Neural cell (in vitro differentiated cells): ENCODE measurements around the gene PTPRK. TPM values are rescaled to one million over a fixed set of nuclear protein-coding genes. Genes with fewer than 3 reads are reported as not detected.

Source experiments
- H2AFZ ChIP-seq: fragments of 200-600, 300-800 bp; sonication (generic), shearing (Covaris generic); 2 replicates; pipeline ENCODE4 v1.6.0; 2014; ENCODE audit warnings: low read depth, mild to moderate bottlenecking, antibody characterized with exemption, low read length, moderate library complexity
- H3F3A ChIP-seq: fragments of 200-600 bp; shearing (Covaris generic); 2 replicates; pipeline ENCODE4 v1.6.1; 2016; ENCODE audit warnings: mild to moderate bottlenecking, moderate library complexity, mixed read lengths, antibody characterized with exemption, low read length; ENCODE audit not compliant: insufficient read depth, poor library complexity, severe bottlenecking
- H3K27ac ChIP-seq: fragments of 200-600, 300-800 bp; sonication (generic), shearing (Covaris generic); 2 replicates; pipeline ENCODE4 v1.5.1; 2014; ENCODE audit warnings: mild to moderate bottlenecking, low read length, moderate library complexity
- H3K27me3 ChIP-seq: fragments of 300-800, 200-600 bp; sonication (generic), shearing (Covaris generic); 2 replicates; pipeline ENCODE4 v1.6.0; 2014; ENCODE audit warnings: mild to moderate bottlenecking, low read depth, low read length, moderate library complexity; ENCODE audit not compliant: insufficient read depth
- H3K36me3 ChIP-seq: fragments of 300-800, 200-600 bp; sonication (generic), shearing (Covaris generic); 2 replicates; pipeline ENCODE4 v1.5.1; 2014; ENCODE audit warnings: mild to moderate bottlenecking, antibody characterized with exemption, low read length, moderate library complexity; ENCODE audit not compliant: insufficient read depth
- H3K4me2 ChIP-seq: fragments of 300-800, 200-600 bp; sonication (generic), shearing (Covaris generic); 2 replicates; pipeline ENCODE4 v1.6.0; 2014; ENCODE audit warnings: mild to moderate bottlenecking, low read length
- H3K4me3 ChIP-seq: fragments of 300-800, 200-600 bp; sonication (generic), shearing (Covaris generic); 2 replicates; pipeline ENCODE4 v1.5.1; 2014; ENCODE audit warnings: mild to moderate bottlenecking, low read length, moderate library complexity
- H3K79me2 ChIP-seq: fragments of 200-600 bp; shearing (Covaris generic); replicated peaks from 2 replicates; pipeline ENCODE4 v1.6.0; 2014; ENCODE audit warnings: mild to moderate bottlenecking, low read length, moderate library complexity; ENCODE audit not compliant: insufficient read depth
- H3K9ac ChIP-seq: fragments of 300-800, 200-600 bp; sonication (generic), shearing (Covaris generic); 2 replicates; pipeline ENCODE4 v1.6.1; 2016; ENCODE audit warnings: mild to moderate bottlenecking, low read length, mixed read lengths
- H3K9me2 ChIP-seq: fragments of 200-600 bp; shearing (Covaris generic); 2 replicates; pipeline ENCODE4 v1.6.1; 2016; ENCODE audit warnings: mild to moderate bottlenecking, low read length, mixed read lengths; ENCODE audit not compliant: insufficient read depth
- H3K9me3 ChIP-seq: fragments of 200-600, 300-800 bp; sonication (generic), shearing (Covaris generic); 2 replicates; pipeline ENCODE4 v1.6.1; 2016; ENCODE audit warnings: mild to moderate bottlenecking, mixed run types, low read length, moderate library complexity, mixed read lengths
- H4K20me1 ChIP-seq: fragments of 200-600 bp; shearing (Covaris generic); 2 replicates; pipeline ENCODE4 v1.6.1; 2016; ENCODE audit warnings: mild to moderate bottlenecking, mixed run types; ENCODE audit not compliant: insufficient read depth
- CTCF ChIP-seq: fragments of 450-650 bp; IDR thresholded peaks from 2 replicates; pipeline ENCODE4 v1.5.1; 2014; ENCODE audit warnings: antibody characterized with exemption, mild to moderate bottlenecking, moderate library complexity; ENCODE audit not compliant: poor library complexity, severe bottlenecking
- EP300 ChIP-seq: fragments of 450-650 bp; conservative IDR thresholded peaks from 2 replicates; pipeline ENCODE4 v1.6.1; 2014; ENCODE audit warnings: antibody characterized with exemption, mild to moderate bottlenecking, moderate library complexity; ENCODE audit not compliant: poor library complexity, severe bottlenecking
- EZH2 ChIP-seq: fragments of 200-600, 300-800 bp; shearing (Covaris generic), sonication (generic); IDR thresholded peaks from 2 replicates; pipeline ENCODE4 v1.6.1; 2014; ENCODE audit warnings: antibody characterized with exemption, low read length, borderline replicate concordance, mild to moderate bottlenecking; ENCODE audit not compliant: insufficient read depth, poor library complexity, severe bottlenecking
- MXI1 ChIP-seq: fragments of 450-650 bp; conservative IDR thresholded peaks from 2 replicates; pipeline ENCODE4 v1.6.1; 2014; ENCODE audit warnings: antibody characterized with exemption, mild to moderate bottlenecking; ENCODE audit not compliant: poor library complexity, severe bottlenecking
- POLR2AphosphoS5 ChIP-seq: IDR thresholded peaks from 2 replicates; pipeline ENCODE4 v1.6.1; 2012
- RAD21 ChIP-seq: fragments of 450-650 bp; conservative IDR thresholded peaks from 2 replicates; pipeline ENCODE4 v1.6.1; 2014; ENCODE audit warnings: antibody characterized with exemption, mild to moderate bottlenecking, moderate library complexity
- REST ChIP-seq: IDR thresholded peaks from 2 replicates; pipeline ENCODE4 v1.6.1; 2012; ENCODE audit warnings: borderline replicate concordance
- SMC3 ChIP-seq: fragments of 450-650 bp; conservative IDR thresholded peaks from 2 replicates; pipeline ENCODE4 v1.6.1; 2014; ENCODE audit warnings: antibody characterized with exemption, mild to moderate bottlenecking, moderate library complexity; ENCODE audit not compliant: poor library complexity
- TAF1 ChIP-seq: IDR thresholded peaks from 2 replicates; pipeline ENCODE4 v1.6.1; 2012; ENCODE audit warnings: low read depth
- polyA plus RNA-seq: library from polyadenylated mRNA; depleted of rRNA; stranded (reverse); fragments of >200 nt; gene quantifications from 2 replicates; pipeline ENCODE4 v1.2.3, GENCODE V29; 2014

The PTPRK gene
- polyA plus RNA-seq, 1 donor from 2014 or later = 10.4 TPM

GRCh38 chr6:128290221-128290620 is 230.2 kb downstream of the PTPRK start:
- Histone ChIP-seq H3K79me2 (no peaks in the 10 kb centered on the region), H3K27ac (no peak overlapping the region), H3K4me2 (no peak overlapping the region), H3K4me3 (no peak overlapping the region), H3K27me3 (no peaks in the 10 kb centered on the region), H3K36me3 (no peaks in the 10 kb centered on the region), H3K9me3 (no peaks in the 10 kb centered on the region), H4K20me1 (no peaks in the 10 kb centered on the region), H3K9me2 (no peaks in the 10 kb centered on the region), H2AFZ (no peak overlapping the region), H3F3A (no peaks in the 10 kb centered on the region), H3K9ac (no peak overlapping the region)
- TF ChIP-seq TAF1 (no peak), RAD21 (no peak), EP300 (no peak), EZH2 (no peak), POLR2AphosphoS5 (no peak), SMC3 (no peak), REST (no peak), CTCF (no peak), MXI1 (no peak)

- Histone ChIP-seq H3K4me2 (no peak overlapping the region), H3K36me3 (no peaks in the 10 kb centered on the region), H3K79me2 (no peaks in the 10 kb centered on the region), H2AFZ (no peak overlapping the region), H3K4me3 (no peak overlapping the region), H3F3A (no peaks in the 10 kb centered on the region), H3K27ac (no peak overlapping the region), H3K9ac (no peak overlapping the region), H3K9me2 (no peaks in the 10 kb centered on the region), H3K9me3 (no peaks in the 10 kb centered on the region), H4K20me1 (no peaks in the 10 kb centered on the region), H3K27me3 (no peaks in the 10 kb centered on the region)
- TF ChIP-seq SMC3 (no peak), CTCF (no peak), MXI1 (no peak), TAF1 (no peak), EZH2 (no peak), RAD21 (no peak), EP300 (no peak), POLR2AphosphoS5 (no peak), REST (no peak)
Observed at GRCh38 chr6:128284128-128284527, 236.3 kb downstream of the PTPRK start.
